SK-N-SH (cell line): Measurements from ENCODE around the gene TPM4. TPM values are rescaled to one million over a fixed set of nuclear protein-coding genes. Genes with fewer than 3 reads are reported as not detected.

Experiments
- CTCF ChIA-PET: fragments of 300-600, 350-600 bp; formaldehyde crosslinking; extraction: SDS; loops from one replicate; lab custom pipeline; 2021; lab: Yijun Ruan, JAX
- POLR2A ChIA-PET: fragments of 350-600 bp; sonication (Branson Sonifier 250); formaldehyde crosslinking; extraction: SDS; loops from one replicate; lab custom pipeline; 2020; ENCODE audit warnings: antibody characterized with exemption, inconsistent platforms; lab: Yijun Ruan, JAX
- DNase-seq: peaks from one replicate; pipeline ENCODE4 v3.0.0; 2012
- H2AFZ ChIP-seq: fragments of 200-600 bp; sonication (generic); 2 replicates; pipeline ENCODE4 v1.8.1; 2016; ENCODE audit warnings: antibody characterized with exemption, mild to moderate bottlenecking, low read depth
- H3F3A ChIP-seq: fragments of 200-600 bp; sonication (generic); replicated peaks from 2 replicates; pipeline ENCODE3; 2016; ENCODE audit warnings: antibody characterized with exemption, mild to moderate bottlenecking; ENCODE audit not compliant: insufficient read depth
- H3K27ac ChIP-seq, 2 experiments: fragments of 200-500 bp in 1 of 2; fragments of 200-600 bp in 1 of 2; sonication (Bioruptor generic) in 1 of 2; sonication (generic), shearing (Covaris generic) in 1 of 2; 2 replicates each; pipeline versions ENCODE4 v1.5.1 to v1.6.1; 2014 to 2016; ENCODE audit warnings: low read depth in 2 of 2, inconsistent platforms in 1 of 2, low read length in 1 of 2, mild to moderate bottlenecking in 1 of 2, mixed read lengths in 1 of 2
- H3K27me3 ChIP-seq: fragments of 200-600 bp; sonication (generic), shearing (Covaris generic); 2 replicates; pipeline ENCODE4 v1.6.1; 2016; ENCODE audit warnings: mixed run types; ENCODE audit not compliant: insufficient read depth
- H3K36me3 ChIP-seq, 2 experiments: fragments of 200-500 bp in 1 of 2; fragments of 200-600 bp in 1 of 2; sonication (Bioruptor generic) in 1 of 2; sonication (generic) in 1 of 2; replicated peaks in 1 of 2; 2 replicates each; pipeline versions ENCODE3 to v1.5.1; 2014 to 2016; ENCODE audit warnings: low read length in 1 of 2, mild to moderate bottlenecking in 1 of 2; ENCODE audit not compliant: insufficient read depth in 2 of 2, control insufficient read depth in 1 of 2
- H3K4me1 ChIP-seq, 2 experiments: fragments of 200-500 bp in 1 of 2; fragments of 200-600 bp in 1 of 2; sonication (Bioruptor generic) in 1 of 2; sonication (generic), shearing (Covaris generic) in 1 of 2; 2 replicates each; pipeline versions ENCODE4 v1.5.1 to v1.6.1; 2014 to 2016; ENCODE audit warnings: low read depth in 1 of 2, low read length in 1 of 2, mixed run types in 1 of 2; ENCODE audit not compliant: insufficient read depth in 2 of 2, control insufficient read depth in 1 of 2
- H3K4me2 ChIP-seq: fragments of 200-600 bp; sonication (generic), shearing (Covaris generic); 2 replicates; pipeline ENCODE4 v1.6.1; 2017; ENCODE audit warnings: mixed run types
- H3K4me3 ChIP-seq, 2 experiments: fragments of 200-500 bp in 1 of 2; fragments of 200-600 bp in 1 of 2; sonication (Bioruptor generic) in 1 of 2; sonication (generic), shearing (Covaris generic) in 1 of 2; 2 replicates each; pipeline versions ENCODE4 v1.5.1 to v1.8.1; 2014 to 2016; ENCODE audit warnings: low read depth in 2 of 2, inconsistent platforms in 1 of 2, low read length in 1 of 2, mild to moderate bottlenecking in 1 of 2, mixed read lengths in 1 of 2, moderate library complexity in 1 of 2
- H3K79me2 ChIP-seq: fragments of 200-600 bp; sonication (generic); 2 replicates; pipeline ENCODE4 v1.8.1; 2017; ENCODE audit warnings: mild to moderate bottlenecking; ENCODE audit not compliant: insufficient read depth
- H3K9ac ChIP-seq: fragments of 200-600 bp; sonication (generic); 2 replicates; pipeline ENCODE4 v1.6.1; 2017; ENCODE audit warnings: mixed run types
- H3K9me2 ChIP-seq: fragments of 200-600 bp; sonication (generic); 2 replicates; pipeline ENCODE4 v1.6.1; 2017; ENCODE audit warnings: mixed run types
- H3K9me3 ChIP-seq: fragments of 200-600 bp; sonication (generic); 2 replicates; pipeline ENCODE4 v1.6.1; 2017; ENCODE audit warnings: mixed run types, mild to moderate bottlenecking, moderate library complexity
- H4K20me1 ChIP-seq: fragments of 200-600 bp; sonication (generic); 2 replicates; pipeline ENCODE4 v1.6.1; 2017; ENCODE audit warnings: mild to moderate bottlenecking, mixed run types; ENCODE audit not compliant: insufficient read depth
- CHD2 ChIP-seq: fragments of 150-350 bp; IDR thresholded peaks from 2 replicates; pipeline ENCODE4 v1.6.1; 2018; ENCODE audit warnings: low read length; ENCODE audit not compliant: partially characterized antibody
- CTCF ChIP-seq: fragments of 200-600 bp; sonication (generic); IDR thresholded peaks from 2 replicates; pipeline ENCODE4 v1.6.1; 2017; ENCODE audit warnings: antibody characterized with exemption, mild to moderate bottlenecking, moderate library complexity
- FOSL2 ChIP-seq: IDR thresholded peaks from 2 replicates; pipeline ENCODE4 v1.4.0; 2012; ENCODE audit warnings: low read depth, mild to moderate bottlenecking, moderate library complexity, borderline replicate concordance
- FOXJ3 ChIP-seq: sonication (generic); formaldehyde crosslinking; IDR thresholded peaks from 2 replicates; pipeline ENCODE4 v1.5.1; 2020; ENCODE audit warnings: mild to moderate bottlenecking, missing genetic modification reagents
- GABPA ChIP-seq: IDR thresholded peaks from 2 replicates; pipeline ENCODE4 v1.4.0; 2012; ENCODE audit warnings: low read depth, mild to moderate bottlenecking
- GATA2 ChIP-seq: sonication (generic); formaldehyde crosslinking; IDR thresholded peaks from 2 replicates; pipeline ENCODE4 v1.5.0; 2020; ENCODE audit warnings: mild to moderate bottlenecking, missing genetic modification reagents
- JUND ChIP-seq: IDR thresholded peaks from 2 replicates; pipeline ENCODE4 v1.4.0; 2012
- NRF1 ChIP-seq: IDR thresholded peaks from 2 replicates; pipeline ENCODE4 v1.6.1; 2012; ENCODE audit warnings: low read depth, mild to moderate bottlenecking, low read length
- POLR2AphosphoS5 ChIP-seq: IDR thresholded peaks from 2 replicates; pipeline ENCODE4 v1.6.1; 2012; ENCODE audit warnings: low read depth, low read length
- RAD21 ChIP-seq: IDR thresholded peaks from 2 replicates; pipeline ENCODE4 v1.6.1; 2012; ENCODE audit warnings: mild to moderate bottlenecking, low read length
- RCOR1 ChIP-seq: fragments of 150-350 bp; IDR thresholded peaks from 2 replicates; pipeline ENCODE4 v1.6.1; 2017; ENCODE audit warnings: antibody characterized with exemption, low read length
- RFX5 ChIP-seq: IDR thresholded peaks from 2 replicates; pipeline ENCODE4 v1.6.1; 2012; ENCODE audit warnings: mild to moderate bottlenecking, improper control_type of control experiment, low read length
- SIN3A ChIP-seq: IDR thresholded peaks from 2 replicates; pipeline ENCODE4 v1.6.1; 2012; ENCODE audit warnings: low read depth, mild to moderate bottlenecking, low read length, moderate library complexity, borderline replicate concordance
- SMC3 ChIP-seq: IDR thresholded peaks from 2 replicates; pipeline ENCODE4 v1.6.1; 2012; ENCODE audit warnings: low read depth, low read length, improper control_type of control experiment
- TCF12 ChIP-seq: IDR thresholded peaks from 2 replicates; pipeline ENCODE4 v1.4.0; 2012
- USF1 ChIP-seq: IDR thresholded peaks from 2 replicates; pipeline ENCODE4 v1.4.0; 2012; ENCODE audit warnings: low read depth, borderline replicate concordance
- YY1 ChIP-seq: IDR thresholded peaks from 2 replicates; pipeline ENCODE4 v1.4.0; 2012; ENCODE audit warnings: low read depth, mild to moderate bottlenecking
- WGBS: methylation state at CpG from one replicate; pipeline ENCODE4 v1.1.6; 2017; ENCODE audit warnings: low lambda C conversion rate; 5-methylcytosine and 5-hydroxymethylcytosine counted together
- polyA plus RNA-seq, 3 experiments: library from polyadenylated mRNA; depleted of rRNA; stranded (reverse); fragments of >200 nt; gene quantifications; 2 replicates each; pipeline ENCODE4 v1.2.3, GENCODE V29; 2012

Gene TPM4
- polyA plus RNA-seq, 1 of the 3 experiments (the other 2 are of a cell fraction), result 440 TPM

GRCh38 chr19:16143399-16144215, 67.3 kb downstream of the TPM4 start, which contains the start of gene HSH2D (continued):
- TF ChIP-seq CTCF, result no peak

GRCh38 chr19:16144216-16144581, 67.9 kb downstream of the TPM4 start:
- Histone ChIP-seq H3K9ac (no peak overlapping the region), H3K9me3 (no peaks in the 10 kb centered on the region), H3K27ac (no peak overlapping the region), H4K20me1 (no peaks in the 10 kb centered on the region), H3F3A (no peaks in the 10 kb centered on the region), H3K79me2 (no peaks in the 10 kb centered on the region), H3K36me3 (no peaks in the 10 kb centered on the region), H3K4me2 (no peak overlapping the region), H3K4me1 (no peaks in the 10 kb centered on the region), H2AFZ (no peak overlapping the region), H3K9me2 (no peaks in the 10 kb centered on the region), H3K27me3 (no peaks in the 10 kb centered on the region; the same call in 1 of the 2 replicates), H3K4me3 (no peak overlapping the region)
- ChIA-PET POLR2A (no interaction called here), CTCF (interaction anchor here (1.8 kb wide), 1 partner anchor 41 kb away, joined by 4 read pairs; the partner anchor contains the start of gene FAM32A)
- TF ChIP-seq SMC3, result no peak
- DNase-seq, result no peak
- 14% methylated on average over 1 of the region's 1 CpG for WGBS

- no peaks in the 10 kb centered on the region; the same call in 1 of the 2 replicates for H3K27me3 ChIP-seq
- no peaks in the 10 kb centered on the region for H3K4me1 ChIP-seq
- ChIA-PET POLR2A (no interaction called here), CTCF (interaction anchor here (1.4 kb wide), 1 partner anchor 28 kb away, joined by 5 read pairs; no protein-coding TSS in a partner anchor)
- TF ChIP-seq FOXJ3 (CRISPR knock-in tag) (no peak), GATA2 (CRISPR knock-in tag) (no peak), RFX5 (no peak), RAD21 (no peak), YY1 (no peak), RCOR1 (no peak), SIN3A (no peak), FOSL2 (no peak), NRF1 (no peak), TCF12 (no peak), POLR2AphosphoS5 (no peak), USF1 (no peak), JUND (no peak), CHD2 (no peak), GABPA (no peak)
- H3K4me3 ChIP-seq, result no peak overlapping the region
- H4K20me1 ChIP-seq, result no peaks in the 10 kb centered on the region
- no peak overlapping the region for H2AFZ ChIP-seq
- no peaks in the 10 kb centered on the region for H3K9me3 ChIP-seq
- no peak overlapping the region for H3K9ac ChIP-seq
- H3K4me2 ChIP-seq, result no peak overlapping the region
- H3F3A ChIP-seq, result no peaks in the 10 kb centered on the region
- WGBS, result 23% methylated on average over 5 of the region's 5 CpGs
- H3K9me2 ChIP-seq, result no peaks in the 10 kb centered on the region
- DNase-seq, result no peak
- H3K27ac ChIP-seq, result no peak overlapping the region
- H3K79me2 ChIP-seq, result no peaks in the 10 kb centered on the region
- H3K36me3 ChIP-seq, result no peaks in the 10 kb centered on the region
Measured at GRCh38 chr19:16146112-16146511, 69.8 kb downstream of the TPM4 start.
